OCI-LY3 (cell line): Measurements from ENCODE around the gene BZW1.

Source experiments
- EZH2phosphoT487 ChIP-seq: fragments of 200-600 bp; shearing (Covaris generic); IDR thresholded peaks from 2 replicates; pipeline ENCODE4 v1.6.1; 2018; ENCODE audit warnings: antibody characterized with exemption, mixed run types, low read depth
- TF ChIP-seq, protein P1 (sequence below): fragments of 200-600, 300-600 bp; sonication (generic); IDR thresholded peaks from 2 replicates; pipeline ENCODE4 v1.5.1; 2014; ENCODE audit warnings: antibody characterized with exemption, low read length, low read depth

DNA sequence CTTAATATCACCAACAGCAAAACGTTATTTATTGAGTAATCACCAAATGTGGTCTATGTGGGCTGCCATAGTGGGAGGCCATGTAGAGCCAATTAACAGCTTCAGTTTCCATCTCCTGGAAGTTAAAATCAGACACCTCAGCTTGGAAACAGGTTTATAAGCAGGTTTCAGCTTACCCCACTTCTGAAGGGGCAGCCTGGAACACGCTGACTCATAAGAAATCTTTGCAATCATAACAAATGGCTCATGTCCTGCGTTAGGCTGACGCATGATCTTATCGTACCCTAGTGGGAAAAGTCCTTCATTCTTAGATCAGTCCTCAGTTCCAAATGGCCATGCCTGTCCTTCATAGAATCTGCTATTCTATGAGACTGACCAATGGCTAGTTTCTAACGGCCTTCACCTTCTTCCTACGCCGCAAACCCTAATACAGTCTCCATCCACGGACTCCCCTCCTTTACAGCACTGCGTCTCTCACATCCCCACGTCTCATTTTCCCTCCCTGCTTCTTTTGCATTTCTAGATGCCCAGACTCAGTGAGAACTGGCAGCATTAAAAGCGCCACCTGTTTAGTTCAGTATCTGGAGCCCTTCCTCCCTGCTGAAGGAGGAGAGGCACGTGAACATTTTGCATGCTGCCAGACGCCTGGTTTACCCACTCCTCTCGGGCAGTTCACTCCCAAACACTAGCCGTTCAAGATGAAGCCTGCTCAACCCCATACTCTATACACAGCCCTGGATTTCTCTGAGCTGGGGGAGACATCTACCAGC, 24.2 kb upstream of the BZW1 start:
- TF ChIP-seq, protein P1, sequence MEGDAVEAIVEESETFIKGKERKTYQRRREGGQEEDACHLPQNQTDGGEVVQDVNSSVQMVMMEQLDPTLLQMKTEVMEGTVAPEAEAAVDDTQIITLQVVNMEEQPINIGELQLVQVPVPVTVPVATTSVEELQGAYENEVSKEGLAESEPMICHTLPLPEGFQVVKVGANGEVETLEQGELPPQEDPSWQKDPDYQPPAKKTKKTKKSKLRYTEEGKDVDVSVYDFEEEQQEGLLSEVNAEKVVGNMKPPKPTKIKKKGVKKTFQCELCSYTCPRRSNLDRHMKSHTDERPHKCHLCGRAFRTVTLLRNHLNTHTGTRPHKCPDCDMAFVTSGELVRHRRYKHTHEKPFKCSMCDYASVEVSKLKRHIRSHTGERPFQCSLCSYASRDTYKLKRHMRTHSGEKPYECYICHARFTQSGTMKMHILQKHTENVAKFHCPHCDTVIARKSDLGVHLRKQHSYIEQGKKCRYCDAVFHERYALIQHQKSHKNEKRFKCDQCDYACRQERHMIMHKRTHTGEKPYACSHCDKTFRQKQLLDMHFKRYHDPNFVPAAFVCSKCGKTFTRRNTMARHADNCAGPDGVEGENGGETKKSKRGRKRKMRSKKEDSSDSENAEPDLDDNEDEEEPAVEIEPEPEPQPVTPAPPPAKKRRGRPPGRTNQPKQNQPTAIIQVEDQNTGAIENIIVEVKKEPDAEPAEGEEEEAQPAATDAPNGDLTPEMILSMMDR = no peak
- TF ChIP-seq EZH2phosphoT487 = no peak
